Sigmoid colon (tissue), 7 donors: Measurements from ENCODE around the gene ADRA2B. TPM values are rescaled to one million over a fixed set of nuclear protein-coding genes. Genes with fewer than 3 reads are reported as not detected.
A peak's percentile ranks its signal among the peaks of the same experiment; 100 is the strongest.

Experiments used
- DNase-seq: peaks from one replicate; pipeline ENCODE4 v3.0.0-alpha.2; 2019
- H3K27ac ChIP-seq, 4 donors: fragments of 200-600 bp; sonication (generic); one replicate each; pipeline ENCODE4 v1.5.1; 2016 to 2019; ENCODE audit warnings: mild to moderate bottlenecking in 1 of 4
- H3K27me3 ChIP-seq, 3 donors: fragments of 200-600 bp; sonication (generic); one replicate each; pipeline ENCODE4 v1.5.1; 2019; ENCODE audit warnings: mild to moderate bottlenecking in 1 of 3
- H3K36me3 ChIP-seq, 4 donors: fragments of 200-600 bp; sonication (generic); one replicate each; pipeline ENCODE4 v1.5.1; 2016 to 2019
- H3K4me1 ChIP-seq, 4 donors: fragments of 200-600 bp; sonication (generic); one replicate each; pipeline ENCODE4 v1.5.1; 2017 to 2019
- H3K4me3 ChIP-seq, 4 donors: fragments of 200-600 bp; sonication (generic); one replicate each; pipeline ENCODE4 v1.5.1; 2017 to 2019; ENCODE audit warnings: mild to moderate bottlenecking in 2 of 4, moderate library complexity in 1 of 4
- H3K9me3 ChIP-seq, 4 donors: fragments of 200-600 bp in 3 of 4; sonication (generic) in 3 of 4; one replicate each; pipeline versions ENCODE4 v1.5.1 to v1.6.1; 2013 to 2019
- CTCF ChIP-seq, 4 experiments: fragments of 450-650 bp in 3 of 4; fragments of 200-600 bp in 1 of 4; IDR thresholded peaks; one replicate each; pipeline ENCODE4 v1.5.1; 2016 to 2019; ENCODE audit warnings: antibody characterized with exemption in 4 of 4, mild to moderate bottlenecking in 3 of 4, moderate library complexity in 2 of 4
- EP300 ChIP-seq, 4 donors: sonication (generic); formaldehyde crosslinking; IDR thresholded peaks; one replicate each; pipeline ENCODE4 v1.6.1; 2017; ENCODE audit warnings: antibody characterized with exemption in 4 of 4
- POLR2A ChIP-seq, 2 donors: fragments of 450-650 bp; IDR thresholded peaks; one replicate each; pipeline ENCODE4 v1.6.1; 2016; ENCODE audit warnings: antibody characterized with exemption in 2 of 2, mild to moderate bottlenecking in 2 of 2, moderate library complexity in 2 of 2
- POLR2AphosphoS5 ChIP-seq, 4 donors: sonication (generic); formaldehyde crosslinking; IDR thresholded peaks; one replicate each; pipeline ENCODE4 v1.6.1; 2017; ENCODE audit warnings: antibody characterized with exemption in 4 of 4
- WGBS, 2 donors: extraction: QIAGEN DNeasy Blood & Tissue Kit; methylation state at CpG; one replicate each; pipeline ENCODE4 v1.1.7; 2013; 5-methylcytosine and 5-hydroxymethylcytosine counted together
- intact Hi-C: fragments of 100-400 bp; cut with DNase I; formaldehyde crosslinking; loops from one replicate; pipeline ENCODE4 v1.15.1; 2023
- polyA plus RNA-seq, 3 donors: library from polyadenylated mRNA; stranded (reverse); fragments of 200-250 nt; gene quantifications; one replicate each; pipeline ENCODE4 v1.2.3, GENCODE V29; 2013
- total RNA-seq, 4 donors: library from RNA; depleted of rRNA; stranded (reverse); fragments of >200 nt; gene quantifications; one replicate each; pipeline ENCODE4 v1.1.0, GENCODE V29; 2016
- donor health status: healthy with polysubstance abuse.
- donor health status: Bipolar disorder and iron deficiency.
- donor health status: healthy.

Gene ADRA2B
- total and polyA plus RNA-seq, 7 donors = under 0.01 to 1.4 (median 0.54) TPM; not detected in 1

GRCh38 chr2:96140941-96141623 is 24.7 kb upstream of the ADRA2B start:
- Histone ChIP-seq H3K27ac (no peak overlapping the region), H3K27me3 (peaks cover 0 to 12% (median 0%) of the 10 kb centered on the region in 3 donors), H3K4me3 (no peak overlapping the region), H3K9me3 (no peaks in the 10 kb centered on the region), H3K36me3 (no peaks in the 10 kb centered on the region), H3K4me1 (peaks cover 0 to 17% (median 13%) of the 10 kb centered on the region in 4 donors)
- TF ChIP-seq EP300 (IDR thresholded peaks at IDR 0.05) (no peak), POLR2A (IDR thresholded peaks at IDR 0.05) (no peak), CTCF (IDR thresholded peaks at IDR 0.05) (no peak), POLR2AphosphoS5 (IDR thresholded peaks at IDR 0.05) (no peak)
- 94% methylated on average over 13 of the region's 13 CpGs for WGBS, 2 donors
- intact Hi-C loops = loop anchor here (5.0 kb wide), 1 partner anchor 121 kb away; no protein-coding TSS in a partner anchor
- DNase-seq = no peak

GRCh38 chr2:96139181-96139758 is 22.9 kb upstream of the ADRA2B start:
- intact Hi-C loops = loop anchor here (10.0 kb wide), 1 partner anchor 366 kb away; the partner anchor contains the start of gene NEURL3
- H3K27ac ChIP-seq = no peak overlapping the region
- no peaks in the 10 kb centered on the region for H3K36me3 ChIP-seq
- no peaks in the 10 kb centered on the region for H3K9me3 ChIP-seq
- DNase-seq = no peak
- H3K4me3 ChIP-seq = no peak overlapping the region
- TF ChIP-seq CTCF (IDR thresholded peaks at IDR 0.05) (no peak), POLR2AphosphoS5 (IDR thresholded peaks at IDR 0.05) (no peak), EP300 (IDR thresholded peaks at IDR 0.05) (no peak), POLR2A (IDR thresholded peaks at IDR 0.05) (no peak)
- peaks cover 0 to 4% (median 2%) of the 10 kb centered on the region in 4 donors for H3K4me1 ChIP-seq
- 74 to 85% methylated on average over 7 of the region's 7 CpGs for WGBS, 2 donors
- peaks cover 0 to 12% (median 0%) of the 10 kb centered on the region in 3 donors for H3K27me3 ChIP-seq

GRCh38 chr2:96138179-96139145 is 22.1 kb upstream of the ADRA2B start, which contains the start of gene ASTL:
Gene ASTL (minus strand): TSS chr2:96138502. CDS start chr2:96138436, 66 bp downstream.
- intact Hi-C loops = loop anchor here (10.0 kb wide), 1 partner anchor 366 kb away; the partner anchor contains the start of gene NEURL3
- Histone ChIP-seq H3K27ac (no peak within 1 kb of the TSS), H3K4me3 (no peak within 1 kb of the TSS)

More at GRCh38 chr2:96138179-96139145, 22.1 kb upstream of the ADRA2B start, which contains the start of gene ASTL:
- H3K36me3 ChIP-seq = no peaks in the 10 kb centered on the region
- 7 to 19% methylated on average over 17 of the region's 17 CpGs for WGBS, 2 donors
- TF ChIP-seq CTCF (IDR thresholded peaks at IDR 0.05) (peak in 3 of 4 experiments; percentile 19 to 33 (median 21)), POLR2AphosphoS5 (IDR thresholded peaks at IDR 0.05) (no peak)
- no peaks in the 10 kb centered on the region for H3K9me3 ChIP-seq
- DNase-seq = no peak
- H3K4me1 ChIP-seq = no peaks in the 10 kb centered on the region
- H3K27me3 ChIP-seq = peaks cover 0 to 12% (median 0%) of the 10 kb centered on the region in 3 donors
